Measurements from ENCODE around the gene CLIC4.
"Not testable (repeated sequence)": the region's sequence is repeated elsewhere in the genome, so short reads cannot be mapped to it uniquely, and the experiment has no call there.

The CLIC4 gene

GRCh38 chr1:24698326-24698725, 46.9 kb upstream of the CLIC4 start:
- H3K27me3 ChIP-seq (ENCODE audit: insufficient read depth, low read length, poor library complexity, severe bottlenecking); H3K79me2 ChIP-seq (ENCODE audit: insufficient read depth, low read length); H3K4me2 ChIP-seq (ENCODE audit: low read depth, low read length, poor library complexity, severe bottlenecking); H3K9me2 ChIP-seq (replicated peaks; ENCODE audit: low read depth, low read length); H4K20me1 ChIP-seq (ENCODE audit: insufficient read depth, low read length, poor library complexity, severe bottlenecking); H3K9me3 ChIP-seq (ENCODE audit: insufficient read depth, low read depth, low read length); H3K36me3 ChIP-seq (ENCODE audit: insufficient read depth, low read length); H3K4me1 ChIP-seq (ENCODE audit: insufficient read depth, low read length, poor library complexity, severe bottlenecking); H2AFZ ChIP-seq (ENCODE audit: low read length); H3F3A ChIP-seq (ENCODE audit: low read depth); H3K9ac ChIP-seq (ENCODE audit: low read depth, low read length, poor library complexity, severe bottlenecking); H3K4me3 ChIP-seq (ENCODE audit: low read length, poor library complexity, severe bottlenecking): not testable (repeated sequence)

- TF ChIP-seq CTCF (conservative IDR thresholded peaks at IDR 0.05; ENCODE audit: low read length) (no peak), EZH2phosphoT487 (IDR thresholded peaks at IDR 0.05; ENCODE audit: borderline replicate concordance) (no peak)
- Histone ChIP-seq H3K36me3 (ENCODE audit: insufficient read depth, low read length) (no peaks in the 10 kb centered on the region), H4K20me1 (ENCODE audit: insufficient read depth, low read length, poor library complexity, severe bottlenecking) (no peaks in the 10 kb centered on the region), H2AFZ (ENCODE audit: low read length) (no peak overlapping the region), H3K4me3 (ENCODE audit: low read length, poor library complexity, severe bottlenecking) (no peak overlapping the region), H3K9ac (ENCODE audit: low read depth, low read length, poor library complexity, severe bottlenecking) (no peak overlapping the region), H3K9me2 (replicated peaks; ENCODE audit: low read depth, low read length) (no peaks in the 10 kb centered on the region), H3K79me2 (ENCODE audit: insufficient read depth, low read length) (no peaks in the 10 kb centered on the region), H3K9me3 (ENCODE audit: insufficient read depth, low read depth, low read length) (no peaks in the 10 kb centered on the region), H3K4me1 (ENCODE audit: insufficient read depth, low read length, poor library complexity, severe bottlenecking) (no peaks in the 10 kb centered on the region), H3K27me3 (ENCODE audit: insufficient read depth, low read length, poor library complexity, severe bottlenecking) (no peaks in the 10 kb centered on the region), H3K4me2 (ENCODE audit: low read depth, low read length, poor library complexity, severe bottlenecking) (no peak overlapping the region), H3F3A (ENCODE audit: low read depth) (no peaks in the 10 kb centered on the region)
These were observed 45.6 kb upstream of the CLIC4 start for GRCh38 chr1:24699628-24700027.

GRCh38 chr1:24702511-24703293, 42.5 kb upstream of the CLIC4 start:
- Histone ChIP-seq H2AFZ (ENCODE audit: low read length) (no peak overlapping the region), H3K27me3 (ENCODE audit: insufficient read depth, low read length, poor library complexity, severe bottlenecking) (no peaks in the 10 kb centered on the region), H3K9me3 (ENCODE audit: insufficient read depth, low read depth, low read length) (no peaks in the 10 kb centered on the region), H3K9ac (ENCODE audit: low read depth, low read length, poor library complexity, severe bottlenecking) (no peak overlapping the region), H3K9me2 (replicated peaks; ENCODE audit: low read depth, low read length) (no peaks in the 10 kb centered on the region), H3K4me3 (ENCODE audit: low read length, poor library complexity, severe bottlenecking) (no peak overlapping the region), H3K36me3 (ENCODE audit: insufficient read depth, low read length) (no peaks in the 10 kb centered on the region), H3K4me1 (ENCODE audit: insufficient read depth, low read length, poor library complexity, severe bottlenecking) (peaks cover 9% of the 10 kb centered on the region), H3K4me2 (ENCODE audit: low read depth, low read length, poor library complexity, severe bottlenecking) (no peak overlapping the region), H4K20me1 (ENCODE audit: insufficient read depth, low read length, poor library complexity, severe bottlenecking) (no peaks in the 10 kb centered on the region), H3F3A (ENCODE audit: low read depth) (no peaks in the 10 kb centered on the region), H3K79me2 (ENCODE audit: insufficient read depth, low read length) (no peaks in the 10 kb centered on the region)
- TF ChIP-seq EZH2phosphoT487 (IDR thresholded peaks at IDR 0.05; ENCODE audit: borderline replicate concordance) (no peak), CTCF (conservative IDR thresholded peaks at IDR 0.05; ENCODE audit: low read length) (no peak)
